GM19438 (cell line): ENCODE measurements around the gene CHRD.

Source experiments
- ATAC-seq: cut with Tn5 transposase; IDR thresholded peaks from one replicate; pipeline ENCODE4 v1.9.1; 2021; ENCODE audit warnings: low read depth; ENCODE audit not compliant: unreplicated experiment

CHRD gene

GRCh38 chr3:184346480-184347190 lies 33.2 kb upstream of the CHRD start:
- no peak for ATAC-seq

- ATAC-seq, result no peak
Observed at GRCh38 chr3:184347321-184348056, 32.4 kb upstream of the CHRD start.

GRCh38 chr3:184348057-184348382 lies 31.8 kb upstream of the CHRD start:
- ATAC-seq, result no peak

GRCh38 chr3:184349563-184350470 lies 30.0 kb upstream of the CHRD start:
- ATAC-seq, result no peak

GRCh38 chr3:184350618-184351017 lies 29.2 kb upstream of the CHRD start:
- no peak for ATAC-seq

GRCh38 chr3:184351511-184352148 lies 28.2 kb upstream of the CHRD start:
- no peak for ATAC-seq

GRCh38 chr3:184352149-184352785 lies 27.6 kb upstream of the CHRD start:
- ATAC-seq, result no peak

GRCh38 chr3:184352897-184353545 lies 26.8 kb upstream of the CHRD start:
- no peak for ATAC-seq

- ATAC-seq, result no peak
Observed at GRCh38 chr3:184353546-184353941, 26.3 kb upstream of the CHRD start.

GRCh38 chr3:184354121-184354728 lies 25.6 kb upstream of the CHRD start:
- ATAC-seq, result peak; percentile 69

GRCh38 chr3:184354754-184355153 lies 25.1 kb upstream of the CHRD start:
- no peak for ATAC-seq

- no peak for ATAC-seq
Observed at GRCh38 chr3:184355261-184356040, 24.4 kb upstream of the CHRD start.

- no peak for ATAC-seq
Observed at GRCh38 chr3:184357248-184358123, 22.4 kb upstream of the CHRD start.

- ATAC-seq, result no peak
Observed at GRCh38 chr3:184358124-184358767, 21.6 kb upstream of the CHRD start.

- no peak for ATAC-seq
Observed at GRCh38 chr3:184358921-184359350, 20.9 kb upstream of the CHRD start.

GRCh38 chr3:184359610-184360009 lies 20.2 kb upstream of the CHRD start:
- no peak for ATAC-seq
